DOHH2 (cell line): Measurements from ENCODE around the gene CENPU.
A peak's percentile ranks its signal among the peaks of the same experiment; 100 is the strongest.

Experiments
- H3F3A ChIP-seq: fragments of 200-600 bp; sonication (generic), shearing (Covaris generic); 2 replicates; pipeline ENCODE4 v1.6.0; 2016; ENCODE audit warnings: antibody characterized with exemption, mild to moderate bottlenecking; ENCODE audit not compliant: control insufficient read depth, insufficient read depth
- H3K27ac ChIP-seq: fragments of 200-600 bp; sonication (generic); 2 replicates; pipeline ENCODE4 v1.5.1; 2014; ENCODE audit warnings: low read depth, mild to moderate bottlenecking, low read length, moderate library complexity
- H3K27me3 ChIP-seq: fragments of 200-600 bp; sonication (generic); 2 replicates; pipeline ENCODE4 v1.6.1; 2014; ENCODE audit warnings: mild to moderate bottlenecking, low read length, mixed read lengths; ENCODE audit not compliant: control insufficient read depth
- H3K36me3 ChIP-seq: fragments of 200-600 bp; sonication (generic); 2 replicates; pipeline ENCODE4 v1.6.1; 2014; ENCODE audit warnings: mild to moderate bottlenecking, low read length, moderate library complexity, mixed read lengths; ENCODE audit not compliant: control insufficient read depth
- H3K4me1 ChIP-seq: fragments of 200-600 bp; sonication (generic); 2 replicates; pipeline ENCODE4 v1.6.1; 2014; ENCODE audit warnings: mild to moderate bottlenecking, low read length, mixed read lengths; ENCODE audit not compliant: control insufficient read depth
- H3K4me2 ChIP-seq: fragments of 200-600 bp; sonication (generic); 2 replicates; pipeline ENCODE4 v1.6.0; 2014; ENCODE audit warnings: mild to moderate bottlenecking, low read length, moderate library complexity
- H3K4me3 ChIP-seq: fragments of 200-600 bp; sonication (generic); 2 replicates; pipeline ENCODE4 v1.5.1; 2014; ENCODE audit warnings: mild to moderate bottlenecking, low read length, mixed read lengths
- H3K79me2 ChIP-seq: fragments of 200-600 bp; sonication (generic); 2 replicates; pipeline ENCODE4 v1.6.1; 2014; ENCODE audit warnings: mild to moderate bottlenecking, low read length, mixed read lengths; ENCODE audit not compliant: control insufficient read depth
- H3K9me2 ChIP-seq: fragments of 200-600 bp; sonication (generic); replicated peaks from 2 replicates; pipeline ENCODE4 v1.6.1; 2014; ENCODE audit warnings: mild to moderate bottlenecking, low read length, mixed read lengths; ENCODE audit not compliant: control insufficient read depth
- H3K9me3 ChIP-seq: fragments of 200-600 bp; sonication (generic); 2 replicates; pipeline ENCODE4 v1.6.1; 2014; ENCODE audit warnings: antibody characterized with exemption, low read length, mixed read lengths; ENCODE audit not compliant: control insufficient read depth, insufficient read depth
- H4K20me1 ChIP-seq: fragments of 200-600 bp; sonication (generic); 2 replicates; pipeline ENCODE4 v1.6.0; 2014; ENCODE audit warnings: low read depth, mild to moderate bottlenecking, antibody characterized with exemption, low read length, moderate library complexity; ENCODE audit not compliant: control insufficient read depth, insufficient read depth
- CTCF ChIP-seq: fragments of 200-600 bp; sonication (generic); IDR thresholded peaks from one replicate; pipeline ENCODE4 v1.5.1; 2014; ENCODE audit warnings: antibody characterized with exemption, mild to moderate bottlenecking, low read depth, low read length; ENCODE audit not compliant: poor library complexity, severe bottlenecking
- EZH2phosphoT487 ChIP-seq: fragments of 200-600 bp; sonication (generic); IDR thresholded peaks from 2 replicates; pipeline ENCODE4 v1.6.1; 2017; ENCODE audit warnings: borderline replicate concordance, mild to moderate bottlenecking, antibody characterized with exemption, low read length, moderate library complexity, mixed read lengths

The CENPU gene

DNA sequence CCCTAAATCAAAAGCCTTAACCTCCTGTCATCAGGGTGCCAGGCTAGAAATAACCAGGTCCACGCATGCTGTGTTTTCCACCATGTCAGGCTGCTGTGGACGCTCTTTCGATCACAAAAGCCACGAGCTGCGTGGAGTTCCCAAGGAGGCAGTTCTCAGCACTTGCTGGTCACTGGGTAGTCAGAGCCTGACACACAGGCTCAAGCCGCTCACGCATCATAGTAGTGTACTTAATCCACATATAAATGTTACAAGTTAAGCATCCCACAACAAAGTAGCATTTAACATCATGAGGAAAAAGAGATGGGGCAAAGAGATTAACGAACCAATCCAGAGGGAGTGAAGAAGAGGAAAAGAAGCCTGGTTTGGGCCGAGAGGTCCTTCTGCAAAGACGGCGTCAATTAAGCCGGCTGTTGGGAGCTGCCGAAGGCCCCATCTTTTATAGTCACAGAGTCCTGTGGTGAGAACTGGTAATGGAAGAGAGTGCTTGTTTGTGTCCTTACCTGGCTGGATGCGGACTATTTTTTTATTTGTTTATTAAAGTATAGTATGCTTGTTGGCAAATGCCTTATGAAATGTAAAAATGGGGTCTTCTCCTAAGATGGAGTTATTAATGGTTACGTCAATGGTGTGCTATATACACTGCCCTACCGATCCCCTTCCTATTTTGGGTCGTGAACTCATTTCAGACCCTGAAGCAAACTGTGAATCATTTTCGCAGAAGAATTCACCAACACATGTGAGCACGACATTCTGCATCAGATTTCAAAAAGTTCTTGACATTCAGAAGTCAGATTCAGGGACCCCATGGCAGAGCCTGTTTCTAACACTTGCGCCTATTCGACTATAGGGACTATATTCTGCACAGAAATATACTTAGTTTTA is 83.7 kb downstream of the CENPU start:
- Histone ChIP-seq H3K4me2 (peak overlapping the region; percentile 96), H3K4me3 (peak overlapping the region; percentile 98), H3K36me3 (peaks cover 40% of the 10 kb centered on the region), H3K27me3 (no peaks in the 10 kb centered on the region), H3K27ac (peak overlapping the region; percentile 67), H4K20me1 (peaks cover 11% of the 10 kb centered on the region; the same call in 1 of the 2 replicates), H3K79me2 (peaks cover 55% of the 10 kb centered on the region), H3K4me1 (peaks cover 37% of the 10 kb centered on the region), H3K9me3 (no peaks in the 10 kb centered on the region), H3F3A (no peaks in the 10 kb centered on the region), H3K9me2 (no peaks in the 10 kb centered on the region)
- no peak for TF ChIP-seq CTCF
- TF ChIP-seq EZH2phosphoT487, result no peak

DNA sequence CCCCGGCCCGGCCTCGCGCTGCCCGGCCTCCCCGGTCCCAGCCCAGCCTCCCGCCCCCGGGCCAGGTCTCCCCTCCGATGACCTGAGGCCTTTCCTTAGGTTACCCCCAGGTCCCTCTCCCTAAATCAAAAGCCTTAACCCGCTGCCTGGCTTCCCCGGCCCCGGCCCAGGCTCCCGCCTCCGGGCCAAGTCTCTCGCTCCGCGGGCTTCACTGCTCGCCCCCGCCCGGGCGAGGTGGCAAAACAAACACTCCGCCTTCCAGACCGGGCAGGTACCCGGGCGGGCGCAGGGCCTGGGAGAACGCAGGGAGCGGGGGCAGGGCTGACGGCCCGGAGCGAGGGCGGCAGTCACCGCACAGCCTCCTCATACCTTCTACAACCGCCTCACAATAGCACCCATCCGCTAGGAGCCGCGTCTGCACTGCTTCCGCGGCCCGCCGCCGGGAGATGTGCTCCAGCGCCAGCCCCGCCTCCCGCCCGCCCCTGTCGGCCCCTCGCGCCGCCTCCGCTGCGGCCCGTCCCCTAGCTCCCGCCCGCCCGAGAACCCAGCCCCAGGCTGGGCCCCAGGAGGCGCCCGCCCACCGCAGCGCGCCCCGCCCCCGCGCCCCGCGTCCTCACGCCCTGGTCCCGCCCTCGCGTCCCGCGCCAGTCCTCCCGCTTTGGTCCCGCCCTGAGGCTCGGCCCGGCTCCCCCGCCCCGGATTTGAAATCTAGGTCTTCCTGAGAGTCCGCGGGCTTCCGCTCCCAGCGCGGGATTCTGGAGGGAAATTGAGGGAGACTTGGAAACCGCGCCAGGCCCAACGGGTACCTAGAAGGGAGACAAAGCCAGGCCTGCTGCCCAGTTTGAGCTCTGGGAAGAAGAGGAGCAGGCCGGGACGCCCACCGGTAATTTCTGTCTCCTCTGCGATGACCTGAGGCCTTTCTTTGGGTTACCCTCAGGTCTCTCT is 84.6 kb downstream of the CENPU start, which contains the start of the genes CASP3 and PRIMPOL:
TSS of gene CASP3 (minus strand) at position 422 of the 945 bp plus-strand sequence. CDS start 10,994 bp downstream, outside the sequence.
TSS of gene PRIMPOL (plus strand) at position 713 of the 945 bp plus-strand sequence. CDS start 7,403 bp downstream, outside the sequence.
- H3K9me2 ChIP-seq, result no peaks in the 10 kb centered on the region
- H3K4me3 ChIP-seq, result peak within 1 kb of the TSS; percentile 98
- H3K9me3 ChIP-seq, result no peaks in the 10 kb centered on the region
- H3F3A ChIP-seq, result no peaks in the 10 kb centered on the region
- H4K20me1 ChIP-seq, result peaks cover 14% of the 10 kb centered on the region; the same call in 1 of the 2 replicates
- no peak for TF ChIP-seq EZH2phosphoT487
- TF ChIP-seq CTCF, result peak; percentile 20
- H3K36me3 ChIP-seq, result peaks cover 46% of the 10 kb centered on the region
- peaks cover 42% of the 10 kb centered on the region for H3K4me1 ChIP-seq
- peak within 1 kb of the TSS; percentile 68 for H3K27ac ChIP-seq
- peak within 1 kb of the TSS; percentile 96 for H3K4me2 ChIP-seq
- no peaks in the 10 kb centered on the region for H3K27me3 ChIP-seq
- H3K79me2 ChIP-seq, result peaks cover 64% of the 10 kb centered on the region

DNA sequence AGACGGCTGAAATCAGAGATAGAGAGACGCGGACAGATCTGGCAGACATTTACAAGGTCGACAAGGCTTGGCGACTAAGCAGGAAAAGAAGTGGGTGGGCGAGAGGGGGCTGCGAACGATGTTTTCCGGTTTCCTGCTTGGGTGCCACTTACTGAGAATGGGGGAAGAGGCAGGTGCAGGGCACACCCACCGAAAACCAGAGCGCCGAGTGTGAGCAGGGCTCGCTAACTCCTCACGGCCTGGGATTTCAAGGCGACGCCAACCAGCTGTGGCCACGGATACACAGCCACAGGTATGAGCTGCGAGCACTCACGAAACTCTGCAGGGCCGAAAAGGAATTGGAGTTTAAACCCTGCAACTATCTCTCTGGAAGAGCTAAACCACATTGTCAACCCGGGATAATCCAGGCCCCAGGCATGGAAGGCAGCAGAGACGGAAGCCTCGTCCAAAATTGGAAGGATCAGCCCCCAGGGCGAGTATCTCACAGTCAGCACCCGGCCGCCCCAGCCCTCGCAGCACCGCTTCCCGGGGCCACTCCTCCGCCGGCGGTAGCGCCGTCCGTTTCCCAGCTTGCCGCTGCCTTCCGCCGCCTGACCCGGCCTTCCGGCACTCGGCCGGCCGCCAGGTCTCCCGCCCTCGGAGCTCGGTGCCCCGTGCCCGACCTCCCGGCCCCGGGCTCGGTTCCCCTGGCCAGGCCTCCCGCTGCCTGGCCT is 85.4 kb downstream of the CENPU start:
- H3F3A ChIP-seq, result no peaks in the 10 kb centered on the region
- peak overlapping the region; percentile 86 for H3K4me3 ChIP-seq
- H3K9me2 ChIP-seq, result no peaks in the 10 kb centered on the region
- H3K79me2 ChIP-seq, result peaks cover 70% of the 10 kb centered on the region
- H3K9me3 ChIP-seq, result no peaks in the 10 kb centered on the region
- no peaks in the 10 kb centered on the region for H3K27me3 ChIP-seq
- peak overlapping the region; percentile 68 for H3K27ac ChIP-seq
- H3K36me3 ChIP-seq, result peaks cover 50% of the 10 kb centered on the region
- peaks cover 42% of the 10 kb centered on the region for H3K4me1 ChIP-seq
- peaks cover 14% of the 10 kb centered on the region; the same call in 1 of the 2 replicates for H4K20me1 ChIP-seq
- TF ChIP-seq CTCF (no peak), EZH2phosphoT487 (no peak)
- H3K4me2 ChIP-seq, result peak overlapping the region; percentile 85
